Aorta (tissue), 5 donors: Measurements from ENCODE around the gene TP63. TPM values are rescaled to one million over a fixed set of nuclear protein-coding genes. Genes with fewer than 3 reads are reported as not detected.
"Not testable (repeated sequence)": the region's sequence is repeated elsewhere in the genome, so short reads cannot be mapped to it uniquely, and the experiment has no call there.

Experiments
- ATAC-seq: fragments of 200-7000 bp; cut with Tn5 transposase; one replicate; pipeline ENCODE4 v1.9.1; 2022; ENCODE audit warnings: moderate library complexity; ENCODE audit not compliant: low FRiP score
- DNase-seq, 2 donors: peaks; one replicate each; pipeline ENCODE4 v3.0.0-alpha.2; 2020
- H3K27ac ChIP-seq, 2 donors: one replicate each; pipeline ENCODE4 v1.5.1; 2013; ENCODE audit warnings: low read length in 2 of 2, mild to moderate bottlenecking in 2 of 2, moderate library complexity in 2 of 2, control low read depth in 1 of 2, inconsistent platforms in 1 of 2, low read depth in 1 of 2
- H3K27me3 ChIP-seq, 2 donors: one replicate each; pipeline ENCODE4 v1.6.1; 2013; ENCODE audit warnings: control low read depth in 1 of 2, low read length in 1 of 2, mild to moderate bottlenecking in 1 of 2, moderate library complexity in 1 of 2; ENCODE audit not compliant: insufficient read depth in 2 of 2, control insufficient read depth in 1 of 2
- H3K36me3 ChIP-seq, 2 donors: one replicate each; pipeline ENCODE4 v1.6.1; 2013; ENCODE audit warnings: control low read depth in 1 of 2, low read length in 1 of 2, mild to moderate bottlenecking in 1 of 2; ENCODE audit not compliant: insufficient read depth in 2 of 2, control insufficient read depth in 1 of 2
- H3K4me1 ChIP-seq, 2 donors: one replicate each; pipeline ENCODE4 v1.6.1; 2013; ENCODE audit warnings: low read length in 2 of 2, control low read depth in 1 of 2, mild to moderate bottlenecking in 1 of 2, moderate library complexity in 1 of 2; ENCODE audit not compliant: insufficient read depth in 2 of 2, control insufficient read depth in 1 of 2
- H3K4me3 ChIP-seq, 2 donors: one replicate each; pipeline ENCODE4 v1.5.1; 2013; ENCODE audit warnings: low read length in 2 of 2, control low read depth in 1 of 2, mild to moderate bottlenecking in 1 of 2
- H3K9me3 ChIP-seq: one replicate; pipeline ENCODE4 v1.6.1; 2013; ENCODE audit warnings: mild to moderate bottlenecking, low read length; ENCODE audit not compliant: control insufficient read depth
- WGBS, 2 donors: extraction: QIAGEN DNeasy Blood & Tissue Kit; methylation state at CpG; one replicate each; pipeline ENCODE4 v1.1.7; 2013; 5-methylcytosine and 5-hydroxymethylcytosine counted together
- intact Hi-C, 2 donors: fragments of 100-400 bp; cut with DNase I; formaldehyde crosslinking; loops; one replicate each; pipeline versions ENCODE4 v1.14.2 to v1.15.0; 2022
- polyA plus RNA-seq, 2 donors: library from polyadenylated mRNA; stranded (reverse); fragments of 200-250 nt; gene quantifications; one replicate each; pipeline ENCODE4 v1.2.3, GENCODE V29; 2013
- total RNA-seq, 2 donors: library from RNA; stranded (reverse); fragmentation: NEBNext Ultra II Directional; extraction: Animal tissue kit (Norgen Biotek cat#: 25700); gene quantifications; one replicate each; pipeline ENCODE4 v1.2.1, GENCODE V29; 2021
- donor health status: healthy with polysubstance abuse.
- donor health status: Bipolar disorder and iron deficiency.
- donor health status: DM: no; HTN: no; CAD: no.
- donor health status: DM: no; HTN: no; CAD: no.
- donor health status: DM: yes; HTN: yes; CAD: no.

TP63 gene
- total and polyA plus RNA-seq, 4 donors, result 0.03 to 0.72 (median 0.34) TPM

DNA sequence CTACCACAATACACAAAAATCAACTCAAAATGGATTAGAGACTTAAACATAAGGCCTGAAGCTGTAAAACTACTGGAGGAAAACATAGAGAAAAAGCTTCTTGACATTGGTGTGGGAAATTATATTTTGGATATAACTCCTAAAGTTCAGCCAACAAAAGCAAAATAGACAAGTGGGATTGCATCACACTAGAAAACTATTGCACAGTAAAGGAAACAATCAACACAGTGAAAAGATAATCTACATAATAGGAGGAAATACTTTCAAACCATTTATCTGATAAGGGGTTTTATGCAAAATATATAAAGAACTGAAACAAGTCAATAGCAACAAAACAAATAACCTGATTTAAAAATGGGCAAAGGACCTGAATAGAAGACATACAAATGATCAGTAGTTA is 37.6 kb upstream of the TP63 start:
- ATAC-seq, result no peak
- no peak for DNase-seq
- no peaks in the 10 kb centered on the region for H3K36me3 ChIP-seq
- H3K4me1 ChIP-seq, result no peaks in the 10 kb centered on the region
- H3K9me3 ChIP-seq, result peaks cover 1% of the 10 kb centered on the region
- no peak overlapping the region for H3K27ac ChIP-seq
- H3K4me3 ChIP-seq, result no peak overlapping the region
- intact Hi-C loops, result no loop called here
- H3K27me3 ChIP-seq, result no peaks in the 10 kb centered on the region

DNA sequence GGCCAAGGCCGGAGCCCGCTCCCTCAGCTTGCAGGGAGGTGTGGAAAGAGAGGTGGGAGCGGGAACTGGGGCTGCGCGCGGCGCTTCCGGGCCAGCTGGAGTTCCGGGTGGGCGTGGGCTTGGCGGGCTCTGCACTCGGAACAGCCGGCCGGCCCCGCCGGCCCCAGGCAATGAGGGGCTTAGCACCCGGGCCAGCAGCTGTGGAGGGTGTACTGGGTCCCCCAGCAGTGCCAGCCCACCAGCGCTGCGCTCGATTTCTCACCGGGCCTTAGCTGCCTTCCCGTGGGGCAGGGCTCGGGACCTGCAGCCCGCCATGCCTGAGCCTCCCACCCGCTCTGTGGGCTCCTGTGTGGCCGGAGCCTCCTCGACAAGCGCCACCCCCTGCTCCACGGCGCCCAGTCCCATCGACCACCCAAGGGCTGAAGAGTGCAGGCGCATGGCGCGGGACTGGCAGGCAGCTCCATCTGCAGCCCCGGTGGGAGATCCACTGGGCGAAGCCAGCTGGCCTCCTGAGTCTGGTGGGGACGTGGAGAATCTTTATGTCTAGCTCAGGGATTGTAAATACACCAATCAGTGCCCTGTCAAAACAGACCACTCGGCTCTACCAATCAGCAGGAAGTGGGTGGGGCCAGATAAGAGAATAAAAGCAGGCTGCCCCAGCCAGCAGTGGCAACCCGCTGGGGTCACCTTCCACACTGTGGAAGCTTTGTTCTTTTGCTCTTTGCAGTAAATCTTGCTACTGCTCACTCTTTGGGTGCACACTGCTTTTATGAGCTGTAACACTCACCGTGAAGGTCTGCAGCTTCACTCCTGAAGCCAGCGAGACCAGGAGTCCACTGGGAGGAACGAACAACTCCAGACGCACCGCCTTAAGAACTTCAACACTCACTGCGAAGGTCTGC is 34.9 kb upstream of the TP63 start:
- 96 to 97% methylated on average over 34 to 45 of the region's 45 CpGs for WGBS, 2 donors
- H3K27me3 ChIP-seq, H3K36me3 ChIP-seq, H3K9me3 ChIP-seq, H3K4me1 ChIP-seq, H3K4me3 ChIP-seq, DNase-seq, ATAC-seq, H3K27ac ChIP-seq, intact Hi-C loops: not testable (repeated sequence)

- H3K9me3 ChIP-seq, result no peaks in the 10 kb centered on the region
- DNase-seq (no peak), ATAC-seq (no peak)
- WGBS, 2 donors, result 75 to 88% methylated on average over 2 of the region's 2 CpGs
- no peaks in the 10 kb centered on the region for H3K36me3 ChIP-seq
- no peak overlapping the region for H3K27ac ChIP-seq
- no peak overlapping the region for H3K4me3 ChIP-seq
- H3K4me1 ChIP-seq, result peaks cover 0 to 2% of the 10 kb centered on the region in 2 donors
- intact Hi-C loops, result no loop called here
- H3K27me3 ChIP-seq, result no peaks in the 10 kb centered on the region
Observed at GRCh38 chr3:189597918-189598317, 33.3 kb upstream of the TP63 start.

DNA sequence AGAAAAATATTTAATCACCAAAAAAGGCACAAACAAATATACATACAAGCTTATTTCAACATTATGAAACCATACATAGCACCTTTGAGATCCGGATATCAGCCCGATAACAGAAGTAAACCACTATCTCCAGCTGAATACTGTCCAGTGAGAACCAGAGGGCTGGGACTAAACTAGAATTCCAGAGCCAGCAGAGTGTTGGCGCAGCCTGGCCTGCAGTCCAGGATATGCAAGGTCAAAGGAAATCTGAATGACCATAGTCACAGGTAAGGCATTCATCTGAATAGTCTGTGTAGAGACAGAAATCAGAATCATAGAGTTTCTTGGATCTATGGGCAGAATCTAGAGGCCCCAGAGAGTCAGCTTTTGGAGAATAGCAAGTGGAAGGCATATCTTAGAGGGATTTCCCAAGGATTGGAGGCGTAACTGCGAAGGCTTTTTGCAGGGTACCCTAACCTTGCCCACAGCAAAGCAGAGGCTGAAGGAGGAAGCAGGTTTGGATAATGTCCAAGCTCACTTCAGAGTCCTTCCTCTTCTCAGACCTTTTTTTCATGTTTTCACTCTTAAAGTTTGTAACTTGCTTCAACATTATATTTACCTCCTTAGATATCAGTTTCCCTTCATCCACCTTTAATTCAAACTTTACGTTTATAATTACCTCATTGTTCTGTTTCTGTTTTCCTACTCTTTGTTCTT is 32.5 kb upstream of the TP63 start:
- 90 to 93% methylated on average over 6 of the region's 6 CpGs for WGBS, 2 donors

DNA sequence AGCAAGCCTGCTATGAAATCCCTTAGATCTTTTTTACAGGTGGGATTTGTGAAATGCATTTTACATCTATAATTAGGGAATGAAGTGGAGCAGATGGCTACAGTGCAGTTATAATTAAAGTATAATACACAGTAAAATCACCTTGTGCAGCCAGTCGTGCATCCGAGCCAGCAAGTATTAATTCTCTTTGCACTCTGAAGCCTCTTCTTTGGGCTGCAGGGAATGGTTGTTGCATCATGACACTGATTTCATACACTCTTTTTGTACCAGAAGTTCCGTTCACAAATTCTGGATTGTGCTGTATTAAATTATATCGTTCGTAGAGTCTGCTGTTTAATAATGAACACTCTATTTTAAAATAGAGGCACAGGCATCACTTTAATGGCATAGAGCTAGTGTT is 28.7 kb upstream of the TP63 start:
- Histone ChIP-seq H3K4me1 (peaks cover 0 to 2% of the 10 kb centered on the region in 2 donors), H3K4me3 (no peak overlapping the region), H3K27me3 (no peaks in the 10 kb centered on the region), H3K9me3 (no peaks in the 10 kb centered on the region), H3K27ac (no peak overlapping the region), H3K36me3 (no peaks in the 10 kb centered on the region)
- ATAC-seq, result no peak
- intact Hi-C loops, result no loop called here
- no peak for DNase-seq
- 90 to 93% methylated on average over 5 of the region's 5 CpGs for WGBS, 2 donors

More for the DNA sequence above, 32.5 kb upstream of the TP63 start:
- ATAC-seq (no peak), DNase-seq (no peak)
- Histone ChIP-seq H3K36me3 (no peaks in the 10 kb centered on the region), H3K4me1 (peaks cover 0 to 2% of the 10 kb centered on the region in 2 donors), H3K27me3 (no peaks in the 10 kb centered on the region), H3K27ac (no peak overlapping the region), H3K4me3 (no peak overlapping the region), H3K9me3 (no peaks in the 10 kb centered on the region)
- intact Hi-C loops, result no loop called here

DNA sequence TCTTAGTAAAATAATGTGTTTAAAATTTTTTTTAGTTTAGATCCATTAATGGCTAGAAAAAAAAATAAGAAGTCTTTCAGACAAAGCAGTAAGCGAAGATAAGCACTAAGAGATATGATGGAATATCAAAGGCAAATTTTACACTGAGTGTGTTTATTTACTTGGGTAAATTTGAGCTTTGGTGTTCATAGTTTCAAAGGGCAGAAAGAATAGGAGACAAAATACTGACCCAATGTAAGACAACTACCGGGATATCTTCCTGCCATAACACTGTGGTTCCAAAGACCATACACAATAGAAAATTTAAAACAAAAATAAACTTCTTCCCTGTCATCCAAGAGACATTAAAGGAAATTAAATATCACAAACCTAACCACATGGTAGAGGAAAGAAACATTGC is 25.5 kb upstream of the TP63 start:
- H3K4me3 ChIP-seq, result no peak overlapping the region
- no peaks in the 10 kb centered on the region for H3K4me1 ChIP-seq
- H3K9me3 ChIP-seq, result no peaks in the 10 kb centered on the region
- DNase-seq, result no peak
- intact Hi-C loops, result no loop called here
- 92 to 98% methylated on average over 2 of the region's 2 CpGs for WGBS, 2 donors
- H3K27ac ChIP-seq, result no peak overlapping the region
- no peak for ATAC-seq
- no peaks in the 10 kb centered on the region for H3K27me3 ChIP-seq
- H3K36me3 ChIP-seq, result no peaks in the 10 kb centered on the region

GRCh38 chr3:189606774-189607173 is 24.4 kb upstream of the TP63 start:
- Histone ChIP-seq H3K27me3 (no peaks in the 10 kb centered on the region), H3K4me1 (no peaks in the 10 kb centered on the region), H3K9me3 (no peaks in the 10 kb centered on the region), H3K27ac (no peak overlapping the region), H3K36me3 (no peaks in the 10 kb centered on the region), H3K4me3 (no peak overlapping the region)
- 97% methylated on average over 4 of the region's 4 CpGs for WGBS, 2 donors
- intact Hi-C loops, result no loop called here
- DNase-seq (no peak), ATAC-seq (no peak)

- H3K9me3 ChIP-seq, ATAC-seq, intact Hi-C loops, H3K4me3 ChIP-seq, H3K36me3 ChIP-seq, H3K4me1 ChIP-seq, H3K27ac ChIP-seq, H3K27me3 ChIP-seq, DNase-seq: not testable (repeated sequence)
- 39 to 42% methylated on average over 2 of the region's 2 CpGs for WGBS, 2 donors
Observed at GRCh38 chr3:189612641-189613040, 18.5 kb upstream of the TP63 start.

DNA sequence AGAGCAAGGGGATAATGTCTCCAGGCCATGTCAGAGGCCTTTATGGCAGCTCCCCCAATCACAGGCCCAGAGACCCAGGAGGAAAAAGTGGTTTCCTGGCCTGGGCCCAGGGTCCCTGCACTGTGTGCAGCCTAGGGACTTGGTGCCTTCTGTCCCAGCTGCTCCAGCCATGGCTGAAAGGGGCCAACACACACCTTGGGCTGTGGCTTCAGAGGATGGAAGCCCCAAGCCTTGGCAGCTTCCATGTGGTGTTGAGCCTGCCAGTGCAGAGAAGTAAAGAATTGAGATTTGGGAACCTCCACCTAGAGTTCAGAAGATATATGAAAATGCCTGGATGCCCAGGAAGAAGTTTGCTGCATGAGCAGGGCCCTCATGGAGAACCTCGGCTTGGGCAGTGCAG is 18.1 kb upstream of the TP63 start:
- no peaks in the 10 kb centered on the region for H3K27me3 ChIP-seq
- no peaks in the 10 kb centered on the region for H3K9me3 ChIP-seq
- no peak overlapping the region for H3K4me3 ChIP-seq
- no peak for ATAC-seq
- no peaks in the 10 kb centered on the region for H3K4me1 ChIP-seq
- intact Hi-C loops, result no loop called here
- DNase-seq, result no peak
- no peaks in the 10 kb centered on the region for H3K36me3 ChIP-seq
- WGBS, 2 donors, result 88 to 92% methylated on average over 1 of the region's 1 CpG
- H3K27ac ChIP-seq, result no peak overlapping the region
